Astrocyte (in vitro differentiated cells and primary cell): ENCODE data around the gene ZSCAN23.

ENCODE experiments used
- CTCF ChIP-seq: IDR thresholded peaks from 2 replicates; pipeline ENCODE4 v1.5.1; 2011; ENCODE audit warnings: low read depth, mild to moderate bottlenecking, inconsistent platforms, low read length, moderate library complexity; ENCODE audit not compliant: insufficient read depth
- EZH2 ChIP-seq: IDR thresholded peaks from 2 replicates; pipeline ENCODE4 v1.6.1; 2012; ENCODE audit warnings: mild to moderate bottlenecking, low read length, inconsistent platforms; ENCODE audit not compliant: insufficient read depth

DNA sequence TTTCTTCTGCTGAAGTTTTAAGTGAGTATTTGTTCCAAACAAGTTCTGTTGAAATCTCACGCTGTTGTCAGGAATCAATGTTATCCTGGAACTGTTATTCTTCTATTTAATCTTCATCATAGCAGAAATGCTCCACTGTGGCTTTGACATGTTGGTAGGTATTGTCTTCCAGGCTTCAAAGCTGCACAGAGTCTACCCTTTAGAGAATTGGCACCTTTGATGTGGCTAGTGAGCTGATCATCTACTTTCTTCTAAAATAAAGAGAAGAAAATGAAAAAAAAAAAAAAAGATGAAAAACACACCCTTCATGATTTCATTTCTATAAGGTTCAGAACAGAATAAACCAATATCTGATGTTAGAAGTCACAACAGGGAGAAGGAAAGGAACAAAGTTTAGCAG is 5.8 kb upstream of the ZSCAN23 start:
- no peak for TF ChIP-seq CTCF
- no peak for TF ChIP-seq EZH2
